MM.1S (cell line): ENCODE measurements around the gene CFAP45.

ENCODE experiments used
- DNase-seq: peaks from one replicate; pipeline ENCODE4 v3.0.0-alpha.2; 2015
- H2AFZ ChIP-seq: fragments of 300-600 bp; sonication (generic); 2 replicates; pipeline ENCODE4 v1.6.0; 2016; ENCODE audit warnings: antibody characterized with exemption, low read length
- H3F3A ChIP-seq: fragments of 300-600 bp; sonication (generic); 2 replicates; pipeline ENCODE4 v1.6.1; 2016; ENCODE audit warnings: mild to moderate bottlenecking, antibody characterized with exemption, low read length, moderate library complexity, mixed read lengths; ENCODE audit not compliant: insufficient read depth
- H3K27ac ChIP-seq: fragments of 300-600 bp; sonication (generic); 2 replicates; pipeline ENCODE4 v1.5.1; 2016; ENCODE audit warnings: mild to moderate bottlenecking, low read length
- H3K27me3 ChIP-seq: fragments of 300-600 bp; sonication (generic); replicated peaks from 2 replicates; pipeline ENCODE4 v1.6.0; 2016; ENCODE audit warnings: low read length; ENCODE audit not compliant: insufficient read depth
- H3K36me3 ChIP-seq: fragments of 300-600 bp; sonication (generic); replicated peaks from 2 replicates; pipeline ENCODE4 v1.6.1; 2016; ENCODE audit warnings: mild to moderate bottlenecking, low read length, mixed read lengths; ENCODE audit not compliant: insufficient read depth
- H3K4me1 ChIP-seq: fragments of 300-600 bp; sonication (generic); 2 replicates; pipeline ENCODE4 v1.6.1; 2016; ENCODE audit warnings: low read length, mixed read lengths
- H3K4me2 ChIP-seq: fragments of 300-600 bp; sonication (generic); 2 replicates; pipeline ENCODE4 v1.6.0; 2016; ENCODE audit warnings: low read depth, low read length
- H3K4me3 ChIP-seq: fragments of 300-600 bp; sonication (generic); 2 replicates; pipeline ENCODE4 v1.5.1; 2016; ENCODE audit warnings: low read length, mixed read lengths
- H3K79me2 ChIP-seq: fragments of 300-600 bp; sonication (generic); 2 replicates; pipeline ENCODE4 v1.6.1; 2016; ENCODE audit warnings: mixed run types, low read length, mixed read lengths
- H3K9ac ChIP-seq: fragments of 300-600 bp; sonication (generic); 2 replicates; pipeline ENCODE4 v1.6.1; 2016; ENCODE audit warnings: low read length, mixed read lengths
- H3K9me2 ChIP-seq: fragments of 300-600 bp; sonication (generic); replicated peaks from 2 replicates; pipeline ENCODE4 v1.6.1; 2016; ENCODE audit warnings: mild to moderate bottlenecking, low read length, mixed read lengths; ENCODE audit not compliant: insufficient read depth
- H3K9me3 ChIP-seq: fragments of 300-600 bp; sonication (generic); replicated peaks from 2 replicates; pipeline ENCODE4 v1.6.1; 2016; ENCODE audit warnings: mild to moderate bottlenecking, low read length, mixed read lengths; ENCODE audit not compliant: insufficient read depth
- H4K20me1 ChIP-seq: fragments of 300-600 bp; sonication (generic); 2 replicates; pipeline ENCODE4 v1.6.1; 2016; ENCODE audit warnings: mild to moderate bottlenecking, low read length, moderate library complexity, mixed read lengths; ENCODE audit not compliant: insufficient read depth
- EZH2 ChIP-seq: fragments of 300-600 bp; sonication (generic); optimal IDR thresholded peaks from 2 replicates; pipeline ENCODE3; 2017; ENCODE audit warnings: low read depth, mild to moderate bottlenecking, antibody characterized with exemption, low read length, mixed read lengths
- EZH2phosphoT487 ChIP-seq: fragments of 300-600 bp; sonication (generic); IDR thresholded peaks from 2 replicates; pipeline ENCODE4 v1.6.1; 2018; ENCODE audit warnings: antibody characterized with exemption, low read length
- TF ChIP-seq, protein P1 (sequence below): fragments of 300-600 bp; sonication (generic); IDR thresholded peaks from 2 replicates; pipeline ENCODE4 v1.5.1; 2016; ENCODE audit warnings: antibody characterized with exemption, low read length, mixed read lengths

Gene CFAP45

DNA sequence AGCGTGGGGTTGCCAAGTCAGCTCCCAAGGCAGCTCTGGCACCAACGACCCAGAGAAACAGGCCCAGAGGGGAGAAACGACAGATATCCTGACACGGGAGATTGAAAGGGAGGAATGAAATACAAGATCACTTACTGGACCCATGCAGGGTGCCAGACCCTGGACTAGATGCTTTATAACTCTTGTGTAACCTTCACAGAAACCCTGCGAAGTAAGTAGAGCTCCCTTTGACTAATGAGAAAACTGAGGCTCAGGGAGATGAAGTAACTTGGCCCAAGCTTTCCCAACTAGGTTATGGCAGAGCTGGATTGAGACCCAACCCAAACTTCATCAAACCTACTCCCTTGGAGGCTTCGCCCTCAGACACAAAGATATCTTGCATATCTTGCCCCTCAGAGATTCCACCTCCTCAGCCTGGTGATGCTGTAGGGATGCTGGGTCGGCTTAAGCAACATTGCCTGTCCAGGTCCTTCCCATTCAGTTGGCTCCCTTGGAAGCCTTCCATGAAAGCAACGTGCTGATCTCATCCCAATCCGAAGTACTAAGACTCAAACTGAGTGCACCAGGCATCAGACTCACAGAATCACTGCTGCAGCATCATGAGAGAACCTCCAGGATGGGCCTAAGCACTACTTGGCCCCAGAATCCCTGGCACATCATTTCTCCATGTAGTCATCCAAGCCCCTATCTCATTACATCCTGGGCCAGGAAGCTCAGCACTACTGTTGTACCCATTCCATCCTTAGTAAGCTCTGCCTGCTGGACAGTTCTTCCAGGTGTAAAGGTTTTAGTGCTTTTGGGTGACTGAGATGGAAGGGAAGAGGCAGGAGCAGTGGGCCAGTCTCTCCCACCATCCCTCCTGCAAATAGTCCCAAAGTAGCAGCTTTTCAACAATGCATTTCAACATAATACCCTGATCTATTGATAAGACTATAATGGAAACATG, 46.5 kb upstream of the CFAP45 start:
- no peaks in the 10 kb centered on the region for H3K9me3 ChIP-seq
- no peaks in the 10 kb centered on the region for H3K4me1 ChIP-seq
- H2AFZ ChIP-seq = peak overlapping the region; percentile 80
- H3K36me3 ChIP-seq = no peaks in the 10 kb centered on the region
- peak overlapping the region; percentile 59 for H3K4me3 ChIP-seq
- no peak for DNase-seq
- TF ChIP-seq EZH2 = no peak
- TF ChIP-seq, protein P1, sequence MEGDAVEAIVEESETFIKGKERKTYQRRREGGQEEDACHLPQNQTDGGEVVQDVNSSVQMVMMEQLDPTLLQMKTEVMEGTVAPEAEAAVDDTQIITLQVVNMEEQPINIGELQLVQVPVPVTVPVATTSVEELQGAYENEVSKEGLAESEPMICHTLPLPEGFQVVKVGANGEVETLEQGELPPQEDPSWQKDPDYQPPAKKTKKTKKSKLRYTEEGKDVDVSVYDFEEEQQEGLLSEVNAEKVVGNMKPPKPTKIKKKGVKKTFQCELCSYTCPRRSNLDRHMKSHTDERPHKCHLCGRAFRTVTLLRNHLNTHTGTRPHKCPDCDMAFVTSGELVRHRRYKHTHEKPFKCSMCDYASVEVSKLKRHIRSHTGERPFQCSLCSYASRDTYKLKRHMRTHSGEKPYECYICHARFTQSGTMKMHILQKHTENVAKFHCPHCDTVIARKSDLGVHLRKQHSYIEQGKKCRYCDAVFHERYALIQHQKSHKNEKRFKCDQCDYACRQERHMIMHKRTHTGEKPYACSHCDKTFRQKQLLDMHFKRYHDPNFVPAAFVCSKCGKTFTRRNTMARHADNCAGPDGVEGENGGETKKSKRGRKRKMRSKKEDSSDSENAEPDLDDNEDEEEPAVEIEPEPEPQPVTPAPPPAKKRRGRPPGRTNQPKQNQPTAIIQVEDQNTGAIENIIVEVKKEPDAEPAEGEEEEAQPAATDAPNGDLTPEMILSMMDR = no peak
- no peak for TF ChIP-seq EZH2phosphoT487
- H3K4me2 ChIP-seq = peak overlapping the region; percentile 92
- H3K27me3 ChIP-seq = peaks cover 43% of the 10 kb centered on the region
- H3K9me2 ChIP-seq = no peaks in the 10 kb centered on the region
- no peaks in the 10 kb centered on the region for H3K79me2 ChIP-seq
- no peaks in the 10 kb centered on the region for H4K20me1 ChIP-seq
- H3F3A ChIP-seq = 0 out of 2 replicates have a peak, but pooled peaks cover 2% of the 10 kb centered on the region
- H3K9ac ChIP-seq = no peak overlapping the region; the same call in 1 of the 2 replicates
- H3K27ac ChIP-seq = no peak overlapping the region

DNA sequence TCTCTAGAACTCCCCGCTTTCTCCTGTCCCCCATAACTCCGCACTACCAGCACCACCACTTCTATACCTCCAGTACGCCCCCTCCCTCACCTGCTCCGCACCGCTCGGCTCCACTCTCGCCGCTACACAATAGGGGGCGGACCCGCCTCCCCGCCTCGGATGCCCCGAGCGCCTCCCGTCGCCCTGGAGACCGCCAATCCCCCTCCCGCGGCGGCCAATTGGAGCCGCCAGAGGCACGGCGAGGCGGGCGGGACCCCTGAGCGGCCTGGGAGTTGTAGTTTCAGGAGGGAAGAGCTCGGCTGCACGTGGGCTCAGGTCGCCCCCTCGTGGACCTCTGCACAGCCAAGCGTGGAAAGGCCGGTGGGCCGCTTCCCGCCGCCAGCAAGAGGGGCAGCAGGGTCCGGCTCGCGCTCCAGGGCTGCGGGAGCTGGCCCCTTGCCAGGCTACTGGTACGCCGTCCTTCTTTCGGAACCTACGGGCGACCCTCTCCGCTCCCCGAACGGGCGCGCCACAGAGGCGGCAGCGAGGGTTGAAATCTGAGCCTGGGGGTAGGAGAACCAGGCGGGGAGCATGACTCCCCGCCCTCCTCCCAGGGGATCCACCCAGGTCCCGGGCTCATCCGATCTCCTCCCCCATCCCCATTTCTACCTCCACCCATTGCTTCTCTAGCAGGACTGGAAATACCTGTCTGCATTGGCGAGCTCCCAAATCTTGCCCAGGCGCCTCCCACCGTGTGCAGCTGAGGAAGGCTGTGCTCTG, 45.7 kb upstream of the CFAP45 start, which contains the start of gene IGSF9:
TSS of gene IGSF9 (minus strand) at position 131 of the 759 bp plus-strand sequence. CDS start 2,159 bp downstream, outside the sequence.
- Histone ChIP-seq H3K27ac (no peak within 1 kb of the TSS), H3K27me3 (peaks cover 43% of the 10 kb centered on the region), H3K9me3 (no peaks in the 10 kb centered on the region), H3K9me2 (no peaks in the 10 kb centered on the region), H4K20me1 (no peaks in the 10 kb centered on the region), H3K9ac (no peak within 1 kb of the TSS; the same call in 1 of the 2 replicates), H3F3A (0 out of 2 replicates have a peak, but pooled peaks cover 2% of the 10 kb centered on the region), H3K4me3 (peak within 1 kb of the TSS; percentile 59), H3K4me2 (peak within 1 kb of the TSS; percentile 92), H3K36me3 (no peaks in the 10 kb centered on the region), H3K79me2 (no peaks in the 10 kb centered on the region), H3K4me1 (no peaks in the 10 kb centered on the region), H2AFZ (peak within 1 kb of the TSS; percentile 80)
- TF ChIP-seq EZH2phosphoT487 = no peak
- TF ChIP-seq, protein P1 = peak; percentile 55
- peak; percentile 78 for DNase-seq

DNA sequence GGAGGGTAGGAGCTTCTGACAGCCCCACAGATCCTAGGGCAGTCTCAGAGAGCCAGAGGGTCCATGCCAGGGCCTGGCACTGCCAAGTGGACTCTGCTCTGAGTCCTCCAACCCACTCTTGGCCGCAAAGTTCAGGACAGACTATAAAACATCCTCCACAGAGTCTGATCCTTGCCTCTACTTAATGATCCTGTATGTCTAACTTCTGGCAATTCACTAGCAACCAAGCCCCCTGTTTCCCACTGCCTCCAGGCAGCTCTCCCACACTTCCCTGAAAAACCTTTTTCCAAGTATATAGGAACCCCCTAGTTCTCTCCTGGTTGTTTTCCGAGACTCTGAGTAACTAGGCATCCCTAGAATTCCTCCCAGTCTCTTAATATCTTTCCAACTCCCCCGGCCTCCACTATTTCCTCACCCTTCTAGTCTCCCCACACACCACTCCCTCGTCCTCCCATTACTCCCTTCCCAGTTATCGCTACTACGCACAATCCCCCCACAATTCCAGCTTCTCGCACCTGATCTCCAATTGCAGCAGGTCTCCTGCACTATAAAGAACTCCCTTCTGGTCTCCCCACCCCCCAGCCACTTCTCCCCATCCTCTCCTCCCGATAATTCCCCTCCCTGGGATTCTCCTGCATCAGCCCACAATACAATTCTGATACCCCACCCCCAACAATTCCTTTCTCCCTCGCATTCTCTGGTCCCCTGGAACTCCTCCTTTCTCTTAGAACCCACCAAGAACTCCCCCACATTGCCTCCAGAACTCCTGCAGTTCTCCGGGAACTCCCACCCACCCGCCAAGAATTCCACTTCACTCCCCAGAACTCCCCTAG, 44.9 kb upstream of the CFAP45 start:
- peaks cover 43% of the 10 kb centered on the region for H3K27me3 ChIP-seq
- no peaks in the 10 kb centered on the region for H4K20me1 ChIP-seq
- H3K4me3 ChIP-seq = peak overlapping the region; percentile 59
- no peaks in the 10 kb centered on the region for H3K79me2 ChIP-seq
- H3F3A ChIP-seq = 0 out of 2 replicates have a peak, but pooled peaks cover 2% of the 10 kb centered on the region
- TF ChIP-seq EZH2 (no peak), EZH2phosphoT487 (no peak)
- TF ChIP-seq, protein P1 = no peak
- H2AFZ ChIP-seq = peak overlapping the region; percentile 80; the same call in 1 of the 2 replicates
- H3K4me2 ChIP-seq = peak overlapping the region; percentile 92
- no peak overlapping the region for H3K9ac ChIP-seq
- H3K27ac ChIP-seq = no peak overlapping the region
- no peaks in the 10 kb centered on the region for H3K36me3 ChIP-seq
- no peaks in the 10 kb centered on the region for H3K9me3 ChIP-seq
- no peak for DNase-seq
- H3K9me2 ChIP-seq = no peaks in the 10 kb centered on the region
- H3K4me1 ChIP-seq = no peaks in the 10 kb centered on the region
